KMS-11 (cell line): ENCODE data around the gene MPZL1.

Experiments used
- H2AFZ ChIP-seq: fragments of 200-600 bp; sonication (generic); 2 replicates; pipeline ENCODE4 v1.6.1; 2016; ENCODE audit warnings: antibody characterized with exemption, mixed run types, low read depth
- H3K27ac ChIP-seq: fragments of 200-600 bp; sonication (generic); 2 replicates; pipeline ENCODE4 v1.6.1; 2016; ENCODE audit warnings: mild to moderate bottlenecking, mixed run types
- H3K27me3 ChIP-seq: fragments of 200-600 bp; sonication (generic); 2 replicates; pipeline ENCODE4 v1.6.1; 2017; ENCODE audit warnings: mild to moderate bottlenecking, low read depth, mixed run types, moderate library complexity; ENCODE audit not compliant: insufficient read depth
- H3K36me3 ChIP-seq: fragments of 200-600 bp; sonication (generic); 2 replicates; pipeline ENCODE4 v1.6.1; 2017; ENCODE audit warnings: mild to moderate bottlenecking, mixed run types; ENCODE audit not compliant: insufficient read depth
- H3K4me1 ChIP-seq: fragments of 200-600 bp; sonication (generic); 2 replicates; pipeline ENCODE4 v1.6.1; 2016; ENCODE audit warnings: mild to moderate bottlenecking, low read depth, mixed run types; ENCODE audit not compliant: poor library complexity, severe bottlenecking
- H3K4me2 ChIP-seq: fragments of 200-600 bp; sonication (generic); 2 replicates; pipeline ENCODE4 v1.7.0; 2016; ENCODE audit warnings: mild to moderate bottlenecking, mixed run types
- H3K4me3 ChIP-seq: fragments of 200-600 bp; sonication (generic); IDR thresholded peaks from 2 replicates; pipeline ENCODE4 v1.6.1; 2017; ENCODE audit warnings: low read depth, low read length, mixed read lengths; ENCODE audit not compliant: insufficient read depth
- H3K79me2 ChIP-seq: fragments of 200-600 bp; sonication (generic); 2 replicates; pipeline ENCODE4 v1.6.1; 2016; ENCODE audit warnings: low read depth, mixed run types; ENCODE audit not compliant: insufficient read depth
- H3K9ac ChIP-seq: fragments of 200-600 bp; sonication (generic); 2 replicates; pipeline ENCODE4 v1.6.1; 2016; ENCODE audit warnings: mild to moderate bottlenecking, mixed run types
- H4K20me1 ChIP-seq: fragments of 200-600 bp; sonication (generic); 2 replicates; pipeline ENCODE4 v1.6.1; 2016; ENCODE audit warnings: mild to moderate bottlenecking, mixed run types; ENCODE audit not compliant: insufficient read depth
- CTCF ChIP-seq: fragments of 200-600 bp; sonication (generic); conservative IDR thresholded peaks from 2 replicates; pipeline ENCODE4 v1.6.1; 2017; ENCODE audit warnings: low read depth, mild to moderate bottlenecking, antibody characterized with exemption, low read length, moderate library complexity, mixed read lengths

MPZL1 gene

DNA sequence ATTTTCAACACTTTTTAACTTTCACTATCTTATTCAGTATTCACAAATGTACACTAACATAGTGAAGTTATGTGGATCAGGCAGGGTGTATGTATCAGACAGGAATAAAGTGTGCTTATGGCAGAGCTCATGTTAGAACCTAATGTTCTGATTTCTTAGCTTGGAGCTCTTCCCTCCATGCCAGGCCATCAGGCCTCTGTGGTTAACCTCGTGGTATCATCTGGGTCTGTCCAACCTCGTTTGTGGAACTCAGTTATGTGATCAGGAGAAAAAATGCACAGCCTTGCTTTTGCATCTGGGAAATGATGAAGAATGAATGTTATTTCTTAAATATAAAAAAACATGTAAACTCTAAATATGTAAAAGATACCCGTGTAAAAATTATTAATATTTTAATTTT lies 86.9 kb downstream of the MPZL1 start:
- no peak overlapping the region for H3K4me3 ChIP-seq
- no peaks in the 10 kb centered on the region for H3K27me3 ChIP-seq
- H3K9ac ChIP-seq = no peak overlapping the region
- H3K79me2 ChIP-seq = no peaks in the 10 kb centered on the region
- H2AFZ ChIP-seq = no peak overlapping the region
- H3K36me3 ChIP-seq = no peaks in the 10 kb centered on the region
- no peaks in the 10 kb centered on the region for H4K20me1 ChIP-seq
- no peak overlapping the region for H3K27ac ChIP-seq
- TF ChIP-seq CTCF = no peak
- H3K4me1 ChIP-seq = peaks cover 4% of the 10 kb centered on the region
- no peak overlapping the region for H3K4me2 ChIP-seq

DNA sequence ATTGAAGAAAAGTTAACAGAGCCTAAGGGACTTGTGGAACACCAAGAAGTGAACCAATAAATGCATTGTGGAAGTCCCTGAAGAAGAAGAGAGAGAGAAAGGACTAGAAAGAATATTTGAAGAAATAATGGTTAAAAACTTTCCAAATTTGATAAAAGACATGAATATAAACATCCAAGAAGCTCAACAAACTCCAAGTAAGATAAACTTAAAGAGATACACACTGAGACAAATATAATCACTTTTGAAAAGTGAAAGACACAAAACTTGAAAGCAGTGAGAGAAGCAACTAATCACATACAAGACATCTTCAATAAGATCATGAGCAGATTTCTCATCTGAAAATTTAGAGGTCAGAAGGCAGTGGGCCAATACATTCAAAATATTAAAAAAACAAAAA lies 91.2 kb downstream of the MPZL1 start:
- Histone ChIP-seq H3K27ac (no peak overlapping the region), H3K27me3 (no peaks in the 10 kb centered on the region), H3K36me3 (no peaks in the 10 kb centered on the region), H3K4me1 (peaks cover 4% of the 10 kb centered on the region), H2AFZ (no peak overlapping the region), H3K9ac (no peak overlapping the region), H4K20me1 (no peaks in the 10 kb centered on the region), H3K4me3 (no peak overlapping the region), H3K79me2 (no peaks in the 10 kb centered on the region), H3K4me2 (no peak overlapping the region)
- TF ChIP-seq CTCF = no peak

- no peaks in the 10 kb centered on the region for H3K27me3 ChIP-seq
- no peak overlapping the region for H3K4me2 ChIP-seq
- TF ChIP-seq CTCF = no peak
- no peak overlapping the region for H3K27ac ChIP-seq
- H3K36me3 ChIP-seq = no peaks in the 10 kb centered on the region
- no peaks in the 10 kb centered on the region for H3K4me1 ChIP-seq
- no peaks in the 10 kb centered on the region for H3K79me2 ChIP-seq
- H3K4me3 ChIP-seq = no peak overlapping the region
- H2AFZ ChIP-seq = no peak overlapping the region
- H3K9ac ChIP-seq = no peak overlapping the region
- H4K20me1 ChIP-seq = no peaks in the 10 kb centered on the region
These were observed 93.9 kb downstream of the MPZL1 start for GRCh38 chr1:167815650-167816049.

DNA sequence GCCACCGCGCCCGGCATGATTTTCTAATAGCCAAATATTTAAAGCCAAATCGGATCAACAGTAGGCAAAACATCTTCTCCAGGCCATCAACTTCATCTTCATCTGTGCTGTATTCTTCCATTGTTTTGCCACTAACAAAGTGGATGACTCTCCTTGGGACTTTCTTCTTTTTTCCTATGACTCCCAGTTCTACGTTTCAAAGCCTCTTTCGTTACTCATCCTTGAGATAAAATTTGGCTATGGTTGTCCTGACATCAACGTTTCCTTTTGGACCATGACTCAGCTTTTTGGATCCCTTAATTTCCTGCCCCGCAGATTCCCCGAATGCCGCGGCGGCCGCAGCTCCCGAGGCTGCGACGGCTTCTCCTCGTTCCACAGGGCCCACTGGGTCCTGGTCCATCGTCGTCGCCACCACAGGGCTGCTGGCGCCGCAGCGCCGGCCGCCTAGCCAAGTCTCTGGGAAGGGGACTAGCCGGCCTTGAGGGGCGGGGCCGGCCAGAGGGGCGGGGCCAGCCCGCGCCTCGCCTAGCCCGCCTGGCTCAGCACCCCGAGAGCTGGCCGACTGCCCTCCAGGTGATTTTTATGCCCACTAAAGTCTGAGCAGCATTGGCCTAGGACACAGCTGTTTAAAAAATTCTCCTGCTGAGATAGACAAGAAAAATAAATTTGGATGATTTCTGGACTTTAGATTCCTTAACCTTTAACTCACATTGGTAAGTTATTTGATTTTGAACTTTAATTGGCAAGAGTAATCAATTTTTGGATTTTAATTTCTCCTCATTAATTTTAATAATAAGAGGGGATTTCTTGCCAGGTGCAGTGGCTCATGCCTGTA lies 98.3 kb downstream of the MPZL1 start:
- Histone ChIP-seq H3K27me3 (no peaks in the 10 kb centered on the region), H3K36me3 (no peaks in the 10 kb centered on the region), H3K9ac (peak overlapping the region; percentile 71), H3K4me3 (peak overlapping the region; percentile 79), H3K4me1 (peaks cover 4% of the 10 kb centered on the region), H3K79me2 (no peaks in the 10 kb centered on the region), H3K4me2 (peak overlapping the region; percentile 38), H2AFZ (peak overlapping the region; percentile 78), H4K20me1 (no peaks in the 10 kb centered on the region), H3K27ac (peak overlapping the region; percentile 44)
- TF ChIP-seq CTCF = no peak
